A549 (cell line): Measurements from ENCODE around the gene TSN. TPM values are rescaled to one million over a fixed set of nuclear protein-coding genes. Genes with fewer than 3 reads are reported as not detected.

Experiments
- polyA plus RNA-seq, 4 experiments: library from polyadenylated mRNA; depleted of rRNA in 3 of 4; stranded (reverse); fragments of >200 nt; fragmentation: RNase III in 1 of 4; extraction: RNeasy Plus Mini Kit Qiagen cat#74134 plus additional on column Dnase treatment in 1 of 4; gene quantifications; 2 replicates in 3 of 4; 3 replicates in 1 of 4; pipeline ENCODE4 v1.2.3, GENCODE V29; 2011 to 2017

Gene TSN
- polyA plus RNA-seq, 2 of the 4 experiments (the other 2 are of a cell fraction): 56.8 to 101 TPM

Other genes starting within 250 kb of the TSN start
- gene RNU4ATAC, start 224.8 kb upstream of the TSN start, polyA plus RNA-seq (2011; rRNA removed): not detected in 2 replicates
- not detected in 3 replicates for gene RNU4ATAC, start 224.8 kb upstream of the TSN start, polyA plus RNA-seq (2017; fragmentation: RNase III; extraction: RNeasy Plus Mini Kit Qiagen cat#74134 plus additional on column Dnase treatment)
- 11.7 and 26.5 TPM in 2 replicates for gene CLASP1, start 106.2 kb upstream of the TSN start, polyA plus RNA-seq (2011; rRNA removed)
- 15.2 to 16.0 TPM (median 15.8 TPM) in 3 replicates for gene CLASP1, start 106.2 kb upstream of the TSN start, polyA plus RNA-seq (2017; fragmentation: RNase III; extraction: RNeasy Plus Mini Kit Qiagen cat#74134 plus additional on column Dnase treatment)
- gene NIFK, start 18.8 kb upstream of the TSN start, polyA plus RNA-seq (2011; rRNA removed): 55.3 and 82.9 TPM in 2 replicates
- gene NIFK, start 18.8 kb upstream of the TSN start, polyA plus RNA-seq (2017; fragmentation: RNase III; extraction: RNeasy Plus Mini Kit Qiagen cat#74134 plus additional on column Dnase treatment): 50.0 to 60.6 TPM (median 50.3 TPM) in 3 replicates